ENCODE results near the gene SP140. TPM values are rescaled to one million over a fixed set of nuclear protein-coding genes. Genes with fewer than 3 reads are reported as not detected.

Gene SP140
- total RNA-seq, 2 donors from 2014 or later: not detected

- WGBS, 2 experiments (ENCODE audit: insufficient coverage in 1 of 2, insufficient read length in 1 of 2): 93% methylated on average over 2 of the region's 2 CpGs; no CpG with 5 or more reads in 1 of the 2 experiments
- Mint-ChIP-seq H3K36me3 (ENCODE audit: low read depth) (no peaks in the 10 kb centered on the region), H3K9me3 (peaks cover 12% of the 10 kb centered on the region), H3K27ac (no peak overlapping the region), H3K4me3 (no peak overlapping the region), H3K27me3 (ENCODE audit: insufficient read depth) (no peaks in the 10 kb centered on the region), H3K4me1 (no peaks in the 10 kb centered on the region)
- no peak for DNase-seq
- H3K4me3 ChIP-seq (ENCODE audit: low read length): no peak overlapping the region
- no peak overlapping the region for H3K27ac ChIP-seq (ENCODE audit: low read depth, low read length)
- no peak for TF ChIP-seq CTCF (conservative IDR thresholded peaks at IDR 0.05)
- H3K27me3 ChIP-seq (ENCODE audit: control insufficient read depth, insufficient read depth, low read length, poor library complexity, severe bottlenecking): no peaks in the 10 kb centered on the region
- H3K9me3 ChIP-seq (ENCODE audit: control insufficient read depth, low read length): peaks cover 7% of the 10 kb centered on the region
- H3K4me1 ChIP-seq (ENCODE audit: control insufficient read depth, insufficient read depth, low read length): no peaks in the 10 kb centered on the region
- no peak overlapping the region for H3K9ac ChIP-seq (ENCODE audit: extremely low read depth, low read length, poor library complexity, severe bottlenecking)
- no peaks in the 10 kb centered on the region for H3K36me3 ChIP-seq (ENCODE audit: control insufficient read depth, insufficient read depth, low read length)
Observed at GRCh38 chr2:230299618-230300017, 74.1 kb downstream of the SP140 start.

DNA sequence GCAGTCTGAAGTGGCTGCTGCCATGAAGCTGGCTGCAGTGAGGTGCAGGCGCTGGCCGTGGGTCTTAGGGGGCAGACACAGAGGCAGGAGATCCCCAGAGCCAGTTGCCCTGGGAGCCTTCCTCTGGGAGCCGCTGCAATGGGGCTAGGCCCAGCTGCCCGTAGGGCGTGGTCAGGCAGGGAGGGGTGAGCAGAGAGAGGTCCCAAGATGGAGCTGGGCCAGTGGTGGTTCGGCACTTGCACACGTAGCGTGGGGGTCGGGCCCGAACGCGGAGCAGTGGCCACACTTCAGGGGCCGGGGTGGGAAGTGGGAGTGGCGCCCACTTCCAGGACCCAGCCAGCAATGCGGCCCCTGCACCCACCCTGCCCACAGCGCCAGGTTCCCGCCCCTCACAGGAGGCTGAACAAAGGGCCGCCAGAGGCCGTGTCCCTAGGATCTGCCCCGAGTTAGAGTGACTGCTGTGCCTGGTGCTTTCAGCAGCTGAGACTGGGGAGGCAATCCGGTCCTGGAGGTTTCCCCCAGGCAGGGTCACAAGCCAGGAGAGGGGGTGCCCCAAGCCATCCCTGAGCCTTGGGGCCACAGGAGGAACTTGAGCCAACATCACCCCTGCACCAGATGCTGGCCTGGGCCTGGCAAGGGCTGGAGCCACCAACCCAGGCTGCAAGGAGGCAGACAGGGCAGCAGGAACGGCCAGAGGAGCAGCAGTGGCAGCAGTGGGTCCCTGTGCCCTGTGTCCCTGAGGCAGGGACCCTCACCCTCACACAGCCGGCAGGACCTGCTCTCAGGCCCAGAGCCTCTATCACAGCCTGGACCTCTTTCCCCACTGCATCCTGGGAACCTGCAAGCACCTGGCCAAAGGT is 80.1 kb downstream of the SP140 start:
- no peak overlapping the region for H3K27ac ChIP-seq (ENCODE audit: low read depth, low read length)
- no peak overlapping the region for H3K9ac ChIP-seq (ENCODE audit: extremely low read depth, low read length, poor library complexity, severe bottlenecking)
- H3K4me3 ChIP-seq (ENCODE audit: low read length): no peak overlapping the region
- no peaks in the 10 kb centered on the region for H3K27me3 ChIP-seq (ENCODE audit: control insufficient read depth, insufficient read depth, low read length, poor library complexity, severe bottlenecking)
- no peaks in the 10 kb centered on the region for H3K9me3 ChIP-seq (ENCODE audit: control insufficient read depth, low read length)
- H3K9me3 Mint-ChIP-seq: peaks cover 8% of the 10 kb centered on the region
- no peaks in the 10 kb centered on the region for H3K36me3 Mint-ChIP-seq (ENCODE audit: low read depth)
- no peaks in the 10 kb centered on the region for H3K36me3 ChIP-seq (ENCODE audit: control insufficient read depth, insufficient read depth, low read length)
- H3K27me3 Mint-ChIP-seq (ENCODE audit: insufficient read depth): no peaks in the 10 kb centered on the region
- WGBS, 2 experiments (ENCODE audit: insufficient coverage in 1 of 2, insufficient read length in 1 of 2): 81 to 91% methylated on average over 4 to 23 of the region's 23 CpGs
- H3K4me3 Mint-ChIP-seq: no peak overlapping the region
- no peaks in the 10 kb centered on the region for H3K4me1 ChIP-seq (ENCODE audit: control insufficient read depth, insufficient read depth, low read length)
- no peak for TF ChIP-seq CTCF (conservative IDR thresholded peaks at IDR 0.05)
- no peaks in the 10 kb centered on the region for H3K4me1 Mint-ChIP-seq
- no peak for DNase-seq
- H3K27ac Mint-ChIP-seq: no peak overlapping the region

- DNase-seq: no peak
- Histone ChIP-seq H3K27me3 (ENCODE audit: control insufficient read depth, insufficient read depth, low read length, poor library complexity, severe bottlenecking) (no peaks in the 10 kb centered on the region), H3K27ac (ENCODE audit: low read depth, low read length) (no peak overlapping the region), H3K9ac (ENCODE audit: extremely low read depth, low read length, poor library complexity, severe bottlenecking) (no peak overlapping the region), H3K36me3 (ENCODE audit: control insufficient read depth, insufficient read depth, low read length) (no peaks in the 10 kb centered on the region), H3K9me3 (ENCODE audit: control insufficient read depth, low read length) (no peaks in the 10 kb centered on the region), H3K4me3 (ENCODE audit: low read length) (no peak overlapping the region), H3K4me1 (ENCODE audit: control insufficient read depth, insufficient read depth, low read length) (no peaks in the 10 kb centered on the region)
- H3K4me1 Mint-ChIP-seq: peaks cover under 1% of the 10 kb centered on the region
- H3K36me3 Mint-ChIP-seq (ENCODE audit: low read depth): no peaks in the 10 kb centered on the region
- 67 to 86% methylated on average over 1 to 2 of the region's 2 CpGs for WGBS, 2 experiments (ENCODE audit: insufficient coverage in 1 of 2, insufficient read length in 1 of 2)
- no peaks in the 10 kb centered on the region for H3K27me3 Mint-ChIP-seq (ENCODE audit: insufficient read depth)
- no peak for TF ChIP-seq CTCF (conservative IDR thresholded peaks at IDR 0.05)
- H3K27ac Mint-ChIP-seq: no peak overlapping the region
- no peak overlapping the region for H3K4me3 Mint-ChIP-seq
- H3K9me3 Mint-ChIP-seq: peaks cover 6% of the 10 kb centered on the region
Observed at GRCh38 chr2:230306474-230306873, 80.9 kb downstream of the SP140 start.
